Nephron (organoid): ENCODE measurements around the gene MDP1.
A peak's percentile ranks its signal among the peaks of the same experiment; 100 is the strongest.
"Not testable (repeated sequence)": the region's sequence is repeated elsewhere in the genome, so short reads cannot be mapped to it uniquely, and the experiment has no call there.

ENCODE experiments used
- H3K27ac Mint-ChIP-seq, 3 experiments: 2 replicates each; pipeline ENCODE4 v1.8.0; 2020; ENCODE audit warnings: mixed read lengths in 3 of 3, mild to moderate bottlenecking in 2 of 3, moderate library complexity in 1 of 3
- H3K27me3 Mint-ChIP-seq: 2 replicates; pipeline ENCODE4 v1.8.0; 2021; ENCODE audit warnings: low read depth, mild to moderate bottlenecking, moderate library complexity, mixed read lengths
- H3K36me3 Mint-ChIP-seq: 2 replicates; pipeline ENCODE4 v1.8.0; 2020; ENCODE audit warnings: low read depth, mixed read lengths
- H3K4me1 Mint-ChIP-seq: 2 replicates; pipeline ENCODE4 v1.8.0; 2020; ENCODE audit warnings: mixed read lengths
- H3K4me3 Mint-ChIP-seq, 3 experiments: 2 replicates each; pipeline ENCODE4 v1.8.0; 2020; ENCODE audit warnings: mild to moderate bottlenecking in 3 of 3, mixed read lengths in 3 of 3, moderate library complexity in 2 of 3
- H3K9me3 Mint-ChIP-seq: 2 replicates; pipeline ENCODE4 v1.8.0; 2020; ENCODE audit warnings: mixed read lengths
- TF ChIP-seq, protein P1 (sequence below), 3 experiments: fragments of 200-600 bp; sonication (generic); IDR thresholded peaks; one replicate each; pipeline ENCODE4 v1.5.0; 2021; ENCODE audit warnings: antibody characterized with exemption in 3 of 3; ENCODE audit not compliant: unreplicated experiment in 3 of 3

The MDP1 gene

DNA sequence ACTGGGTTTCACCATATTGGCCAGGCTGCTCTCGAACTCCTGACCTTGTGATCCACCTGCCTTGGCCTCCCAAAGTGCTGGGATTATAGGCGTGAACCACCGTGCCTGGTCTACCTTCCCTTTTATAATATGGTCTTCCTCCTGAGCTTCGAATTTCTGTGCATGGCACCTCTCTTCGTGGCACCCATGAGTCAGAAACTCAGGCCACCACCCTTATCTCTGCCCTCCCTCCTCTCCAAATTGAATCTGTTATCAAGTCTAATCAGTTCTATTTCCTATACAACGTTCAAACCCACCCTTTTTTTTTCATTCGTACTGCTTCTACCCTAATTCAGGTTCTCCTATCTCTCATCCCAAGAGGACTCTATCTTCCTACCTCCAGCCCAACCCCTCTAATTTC is 31.6 kb upstream of the MDP1 start:
- TF ChIP-seq, protein P1, sequence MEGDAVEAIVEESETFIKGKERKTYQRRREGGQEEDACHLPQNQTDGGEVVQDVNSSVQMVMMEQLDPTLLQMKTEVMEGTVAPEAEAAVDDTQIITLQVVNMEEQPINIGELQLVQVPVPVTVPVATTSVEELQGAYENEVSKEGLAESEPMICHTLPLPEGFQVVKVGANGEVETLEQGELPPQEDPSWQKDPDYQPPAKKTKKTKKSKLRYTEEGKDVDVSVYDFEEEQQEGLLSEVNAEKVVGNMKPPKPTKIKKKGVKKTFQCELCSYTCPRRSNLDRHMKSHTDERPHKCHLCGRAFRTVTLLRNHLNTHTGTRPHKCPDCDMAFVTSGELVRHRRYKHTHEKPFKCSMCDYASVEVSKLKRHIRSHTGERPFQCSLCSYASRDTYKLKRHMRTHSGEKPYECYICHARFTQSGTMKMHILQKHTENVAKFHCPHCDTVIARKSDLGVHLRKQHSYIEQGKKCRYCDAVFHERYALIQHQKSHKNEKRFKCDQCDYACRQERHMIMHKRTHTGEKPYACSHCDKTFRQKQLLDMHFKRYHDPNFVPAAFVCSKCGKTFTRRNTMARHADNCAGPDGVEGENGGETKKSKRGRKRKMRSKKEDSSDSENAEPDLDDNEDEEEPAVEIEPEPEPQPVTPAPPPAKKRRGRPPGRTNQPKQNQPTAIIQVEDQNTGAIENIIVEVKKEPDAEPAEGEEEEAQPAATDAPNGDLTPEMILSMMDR (IDR thresholded peaks at IDR 0.05; ENCODE audit: unreplicated experiment in 3 of 3), result no peak
- no peaks in the 10 kb centered on the region for H3K36me3 Mint-ChIP-seq
- no peaks in the 10 kb centered on the region for H3K9me3 Mint-ChIP-seq
- H3K4me3 Mint-ChIP-seq, result no peak overlapping the region
- peaks cover 11% of the 10 kb centered on the region for H3K4me1 Mint-ChIP-seq
- no peaks in the 10 kb centered on the region for H3K27me3 Mint-ChIP-seq
- no peak overlapping the region for H3K27ac Mint-ChIP-seq

DNA sequence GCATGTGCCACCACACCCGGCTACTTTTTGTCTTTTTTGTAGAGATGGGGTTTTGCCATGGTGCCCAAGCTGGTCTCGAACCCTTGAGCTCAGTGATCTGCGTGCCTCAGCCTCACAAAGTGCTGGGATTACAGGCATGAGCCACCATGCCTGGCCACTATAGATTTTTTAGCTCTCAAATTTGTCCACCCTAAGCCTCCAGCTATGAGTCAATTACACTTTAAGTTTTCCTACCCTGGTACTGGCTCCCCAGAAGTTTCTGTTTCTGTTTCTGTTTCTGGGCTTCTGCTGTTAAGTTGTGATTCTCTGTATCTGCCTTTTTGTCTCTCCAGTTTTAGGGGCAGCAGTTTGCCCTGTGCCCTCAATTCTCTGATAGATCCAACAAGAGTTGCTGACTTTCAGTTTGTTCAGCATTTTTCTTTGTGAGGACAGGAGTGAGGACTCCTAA is 30.9 kb upstream of the MDP1 start:
- Mint-ChIP-seq H3K27me3 (no peaks in the 10 kb centered on the region), H3K4me3 (peak overlapping the region in 1 of 3 experiments; percentile 47), H3K27ac (no peak overlapping the region), H3K9me3 (no peaks in the 10 kb centered on the region), H3K4me1 (peaks cover 17% of the 10 kb centered on the region), H3K36me3 (no peaks in the 10 kb centered on the region)
- TF ChIP-seq, protein P1 (IDR thresholded peaks at IDR 0.05; ENCODE audit: unreplicated experiment in 3 of 3), result no peak

DNA sequence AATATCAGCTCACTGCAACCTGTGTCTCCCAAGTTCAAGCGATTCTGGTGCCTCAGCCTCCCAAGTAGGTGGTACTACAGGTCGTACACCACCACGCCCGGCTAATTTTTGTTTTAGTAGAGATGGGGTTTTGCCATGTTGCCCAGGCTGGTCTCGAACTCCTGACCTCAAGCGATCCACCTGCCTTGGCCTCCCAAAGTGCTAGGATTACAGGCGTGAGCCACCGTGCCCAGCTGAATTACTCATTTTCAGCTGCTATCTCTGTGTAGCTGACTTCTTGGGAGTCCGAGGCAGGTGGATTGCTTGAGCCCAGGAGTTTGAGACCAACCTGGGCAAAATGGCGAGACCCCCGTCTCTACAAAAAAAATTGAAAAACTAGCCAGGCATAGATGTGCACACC is 29.5 kb upstream of the MDP1 start:
- H3K9me3 Mint-ChIP-seq, H3K27me3 Mint-ChIP-seq, H3K36me3 Mint-ChIP-seq: not testable (repeated sequence)
- peak overlapping the region in 1 of 3 experiments; percentile 77 for H3K4me3 Mint-ChIP-seq
- peaks cover 21% of the 10 kb centered on the region for H3K4me1 Mint-ChIP-seq
- peak overlapping the region in 1 of 3 experiments; percentile 68 for H3K27ac Mint-ChIP-seq

DNA sequence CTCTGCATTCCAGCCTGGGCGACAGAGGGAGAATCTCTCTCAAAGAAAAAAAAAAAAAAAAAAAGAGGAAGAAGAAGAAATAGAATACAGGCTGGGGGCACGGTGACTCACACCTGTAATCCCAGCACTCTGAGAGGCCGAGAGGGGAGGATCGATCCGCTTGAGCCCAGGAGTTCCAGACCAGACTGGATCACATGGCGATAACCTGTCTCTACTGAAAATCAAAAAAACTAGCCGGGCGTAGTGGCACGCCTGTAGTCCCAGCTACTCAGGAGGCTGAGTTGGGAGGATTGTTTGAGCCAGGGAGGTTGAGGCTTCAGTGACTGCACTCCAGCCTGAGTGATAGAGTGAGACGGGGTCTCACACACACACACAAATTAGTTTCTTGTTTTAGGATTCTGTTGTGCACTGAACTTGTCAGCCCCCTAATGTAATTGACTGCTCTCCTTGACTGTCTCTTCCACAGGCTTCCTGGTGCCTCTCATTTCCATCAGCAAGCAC is 27.5 kb upstream of the MDP1 start:
- peaks cover 39% of the 10 kb centered on the region for H3K4me1 Mint-ChIP-seq
- H3K27me3 Mint-ChIP-seq, result no peaks in the 10 kb centered on the region
- TF ChIP-seq, protein P1 (IDR thresholded peaks at IDR 0.05; ENCODE audit: unreplicated experiment in 3 of 3), result no peak
- H3K4me3 Mint-ChIP-seq, result peak overlapping the region; percentile 89 to 99 (median 91)
- peak overlapping the region; percentile 99 to 100 (median 99) for H3K27ac Mint-ChIP-seq
- H3K36me3 Mint-ChIP-seq, result peaks cover 21% of the 10 kb centered on the region
- no peaks in the 10 kb centered on the region for H3K9me3 Mint-ChIP-seq

DNA sequence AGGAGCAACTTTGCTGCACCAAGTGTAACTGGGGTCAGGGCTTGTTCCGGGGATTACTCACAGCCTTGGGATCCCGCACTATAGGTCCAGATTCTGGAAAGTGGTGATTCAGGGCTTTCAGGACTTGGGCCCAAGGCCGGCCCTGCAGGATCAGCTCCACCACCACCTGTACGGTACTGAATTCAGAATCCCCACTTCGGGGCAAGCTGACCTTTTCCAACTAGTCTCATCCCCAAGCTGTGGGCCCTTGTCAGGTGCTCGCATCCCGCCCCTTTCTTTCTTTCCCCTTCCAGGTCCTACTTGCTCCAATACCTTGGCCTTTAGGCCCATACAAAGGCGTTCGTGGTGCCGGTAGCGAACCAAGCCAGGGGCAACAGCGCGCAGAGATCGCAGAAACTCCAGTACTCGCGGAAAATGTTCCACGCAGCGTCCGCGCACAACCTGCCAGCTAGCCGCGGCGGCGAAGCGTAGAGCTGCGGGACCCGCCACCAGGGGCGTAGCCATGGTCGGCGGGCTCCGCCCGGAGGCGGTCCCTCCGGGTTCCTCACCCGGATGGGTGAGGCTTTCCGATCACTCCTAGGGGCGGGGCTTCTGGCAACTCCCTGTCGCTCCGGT is 26.1 kb upstream of the MDP1 start:
- peaks cover 39% of the 10 kb centered on the region for H3K4me1 Mint-ChIP-seq
- H3K27me3 Mint-ChIP-seq, result no peaks in the 10 kb centered on the region
- TF ChIP-seq, protein P1 (IDR thresholded peaks at IDR 0.05; ENCODE audit: unreplicated experiment in 3 of 3), result peak; percentile 41 to 59 (median 42)
- no peaks in the 10 kb centered on the region for H3K9me3 Mint-ChIP-seq
- peak overlapping the region; percentile 99 to 100 (median 99) for H3K27ac Mint-ChIP-seq
- peaks cover 35% of the 10 kb centered on the region for H3K36me3 Mint-ChIP-seq
- peak overlapping the region; percentile 89 to 99 (median 91) for H3K4me3 Mint-ChIP-seq

DNA sequence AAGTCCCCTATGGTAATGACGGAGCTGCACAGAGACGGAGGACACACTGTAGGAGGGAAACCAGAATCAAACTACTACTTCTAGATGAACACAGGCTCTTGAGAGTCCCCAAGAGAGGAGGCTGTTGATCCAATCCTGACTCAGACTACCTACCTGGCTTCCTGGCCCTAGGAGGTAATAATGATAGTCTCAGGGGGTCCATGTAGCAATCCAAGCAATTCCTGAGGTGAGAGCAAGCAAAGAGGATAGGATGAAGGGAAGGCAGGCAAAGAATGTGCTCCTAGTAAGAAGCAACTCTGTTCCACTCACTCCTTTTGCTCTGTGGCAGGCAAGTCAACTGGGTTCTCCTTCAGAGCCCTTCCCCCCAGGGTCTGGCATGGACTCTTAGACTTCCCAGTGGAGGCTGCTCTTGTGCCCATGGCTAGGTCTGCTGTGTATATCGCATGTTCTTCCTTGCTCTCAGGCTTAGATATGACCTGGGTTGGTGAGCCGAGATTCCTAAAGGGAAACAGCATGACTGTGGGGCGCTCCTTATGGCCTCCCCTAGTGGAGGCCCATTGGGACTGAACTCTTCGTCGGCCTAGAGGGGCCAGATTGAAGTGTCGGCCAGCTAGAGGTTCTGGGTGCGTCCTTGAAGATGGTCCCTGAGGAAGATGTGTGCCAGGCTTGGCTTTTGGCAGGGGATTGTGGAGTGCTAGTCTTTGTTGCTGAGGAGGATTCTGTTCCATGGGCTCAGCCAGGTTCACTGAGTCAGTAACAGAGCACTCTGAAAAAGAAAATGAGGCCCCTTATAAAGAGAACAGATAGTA is 24.4 kb upstream of the MDP1 start:
- H3K9me3 Mint-ChIP-seq, result no peaks in the 10 kb centered on the region
- H3K27ac Mint-ChIP-seq, result peak overlapping the region in 2 of 3 experiments; percentile 37 to 42
- peaks cover 39% of the 10 kb centered on the region for H3K4me1 Mint-ChIP-seq
- peak overlapping the region; percentile 89 to 99 (median 91) for H3K4me3 Mint-ChIP-seq
- no peaks in the 10 kb centered on the region for H3K27me3 Mint-ChIP-seq
- TF ChIP-seq, protein P1 (IDR thresholded peaks at IDR 0.05; ENCODE audit: unreplicated experiment in 3 of 3), result no peak
- peaks cover 50% of the 10 kb centered on the region for H3K36me3 Mint-ChIP-seq
